Measurements from ENCODE around the gene NOX5. TPM values are rescaled to one million over a fixed set of nuclear protein-coding genes. Genes with fewer than 3 reads are reported as not detected.

Gene NOX5
- total and polyA plus RNA-seq, 2 of the 4 experiments (the other 2 are of a cell fraction) = 0.07 TPM; not detected in 1

DNA sequence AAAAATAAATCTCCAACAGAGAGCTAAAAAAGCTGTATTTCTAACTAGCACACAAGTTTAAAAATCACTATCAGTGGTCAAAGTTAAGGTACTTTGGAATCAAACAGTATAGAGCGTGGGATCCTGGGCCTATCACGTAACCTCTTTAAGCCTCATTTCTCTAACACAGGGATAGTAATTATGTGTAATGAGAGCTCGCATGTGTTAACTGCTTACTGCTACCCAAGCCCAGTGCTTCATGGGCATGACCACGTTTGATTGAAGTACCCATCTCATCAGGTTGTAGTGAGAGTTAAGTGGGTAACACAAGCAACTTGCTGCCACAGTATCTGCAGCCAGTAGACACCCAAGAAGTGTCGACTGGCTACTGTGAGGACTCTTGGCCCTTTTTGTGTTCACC is 28.2 kb upstream of the NOX5 start:
- no peak overlapping the region for H2BK15ac ChIP-seq (ENCODE audit: low read depth, low read length)
- no peak overlapping the region for H2BK20ac ChIP-seq (ENCODE audit: low read depth, low read length)
- H3K79me1 ChIP-seq (ENCODE audit: low read depth in 1 of 2, low read length in 2 of 2) = no peaks in the 10 kb centered on the region
- ChIA-PET CTCF (no interaction called here), POLR2A (ENCODE audit: unreplicated experiment) (no interaction called here)
- intact Hi-C loops (cut with micrococcal nuclease) (no loop called here), dilution Hi-C loops (cut with HindIII; ENCODE audit: low sequenced_read_pairs, unreplicated experiment) (no loop called here), in situ Hi-C loops (cut with MboI; ENCODE audit: low sequenced_read_pairs) (no loop called here)
- H4K20me1 ChIP-seq (ENCODE audit: insufficient read depth, low read length) = no peaks in the 10 kb centered on the region
- H3K56ac ChIP-seq (ENCODE audit: extremely low read depth, insufficient read depth, low read length) = no peak overlapping the region
- no peak overlapping the region for H2AFZ ChIP-seq (replicated peaks; ENCODE audit: low read length, poor library complexity)
- H3K9me1 ChIP-seq (ENCODE audit: insufficient read depth, low read length) = no peaks in the 10 kb centered on the region
- H4K91ac ChIP-seq (ENCODE audit: insufficient read depth, low read depth, low read length) = no peak overlapping the region
- DNase-seq = no peak
- H2BK5ac ChIP-seq (ENCODE audit: low read depth, low read length, poor library complexity, severe bottlenecking) = no peak overlapping the region
- H3K27ac ChIP-seq (ENCODE audit: insufficient read depth, low read length) = no peak overlapping the region
- H4K5ac ChIP-seq (ENCODE audit: low read depth, low read length) = no peak overlapping the region
- H3K9ac ChIP-seq (ENCODE audit: low read depth, low read length) = no peak overlapping the region
- H3K36me3 ChIP-seq (ENCODE audit: control insufficient read depth, insufficient read depth, low read length) = no peaks in the 10 kb centered on the region
- no peak overlapping the region for H3K4ac ChIP-seq (ENCODE audit: low read depth, low read length)
- H3K18ac ChIP-seq (ENCODE audit: low read depth, low read length) = no peak overlapping the region
- TF ChIP-seq CHD1 (IDR thresholded peaks at IDR 0.05; ENCODE audit: low read depth, low read length) (no peak), MAFK (IDR thresholded peaks at IDR 0.05; ENCODE audit: low read depth, low read length) (no peak), RAD21 (IDR thresholded peaks at IDR 0.05; ENCODE audit: low read length) (no peak), RCOR1 (IDR thresholded peaks at IDR 0.05; ENCODE audit: insufficient replicate concordance, low read length) (no peak)
- H4K8ac ChIP-seq (ENCODE audit: low read depth in 2 of 2, low read length in 2 of 2) = no peak overlapping the region
- no peak overlapping the region for H2BK120ac ChIP-seq (ENCODE audit: low read depth, low read length)
- no peak overlapping the region for H3K14ac ChIP-seq (replicated peaks; ENCODE audit: low read depth, low read length)
- H2AK5ac ChIP-seq (ENCODE audit: low read depth, low read length) = no peak overlapping the region
- ATAC-seq (ENCODE audit: low read depth) = no peak
- H3K4me3 ChIP-seq (ENCODE audit: insufficient read depth, low read depth, low read length) = no peak overlapping the region
- H3K27me3 ChIP-seq (ENCODE audit: control insufficient read depth, insufficient read depth, low read length) = peaks cover 34% of the 10 kb centered on the region
- H3K4me2 ChIP-seq (ENCODE audit: low read depth, low read length) = no peak overlapping the region
- 47% methylated on average over 2 of the region's 5 CpGs; no CpG with 5 or more reads in 1 of the 2 experiments for WGBS, 2 experiments (ENCODE audit: extremely low coverage in 2 of 2, insufficient read length in 1 of 2)
- no TSS peak for BruUV-seq (replicated peaks)
- H3K4me1 ChIP-seq (ENCODE audit: control insufficient read depth, insufficient read depth, low read length) = no peaks in the 10 kb centered on the region
- H2AK9ac ChIP-seq (replicated peaks; ENCODE audit: low read depth, low read length, poor library complexity) = no peak overlapping the region
- no peak overlapping the region for H3K23ac ChIP-seq (ENCODE audit: low read depth, low read length)
- H3K9me3 ChIP-seq (ENCODE audit: control insufficient read depth, insufficient read depth, low read length) = no peaks in the 10 kb centered on the region
